Measurements from ENCODE around the gene GRIP1. TPM values are rescaled to one million over a fixed set of nuclear protein-coding genes. Genes with fewer than 3 reads are reported as not detected.

Gene GRIP1
- total and polyA plus RNA-seq, 2 of the 4 experiments (the other 2 are of a cell fraction): under 0.01 to 0.07 TPM

DNA sequence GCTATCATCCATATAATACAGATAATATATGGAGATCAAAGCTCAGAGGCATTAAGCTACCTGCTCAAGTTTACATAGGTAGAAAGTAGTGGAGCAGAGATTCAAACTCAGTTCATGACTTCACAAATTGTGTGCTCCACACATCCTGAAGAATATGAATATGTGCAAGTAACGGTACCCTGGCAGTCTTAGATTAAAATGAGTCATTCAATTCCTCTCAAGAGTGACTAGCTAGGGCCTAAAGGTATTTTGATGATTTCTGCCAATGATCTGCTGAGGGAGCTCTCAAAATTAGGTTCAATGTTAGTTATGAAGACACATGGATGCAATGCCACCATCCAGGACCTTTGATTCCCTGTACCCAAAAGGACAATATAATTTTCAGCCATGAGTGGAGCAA lies 58.9 kb downstream of the GRIP1 start:
- H2AFZ ChIP-seq (replicated peaks; ENCODE audit: low read length, poor library complexity): no peak overlapping the region
- intact Hi-C loops (cut with micrococcal nuclease): no loop called here
- no peak overlapping the region for H4K91ac ChIP-seq (ENCODE audit: insufficient read depth, low read depth, low read length)
- no peak overlapping the region for H3K4ac ChIP-seq (ENCODE audit: low read depth, low read length)
- dilution Hi-C loops (cut with HindIII; ENCODE audit: low sequenced_read_pairs, unreplicated experiment): no loop called here
- H3K9ac ChIP-seq (ENCODE audit: low read depth, low read length): no peak overlapping the region
- H3K18ac ChIP-seq (ENCODE audit: low read depth, low read length): no peak overlapping the region
- H3K4me1 ChIP-seq (ENCODE audit: control insufficient read depth, insufficient read depth, low read length): no peaks in the 10 kb centered on the region
- no peak overlapping the region for H3K4me3 ChIP-seq (ENCODE audit: insufficient read depth, low read depth, low read length)
- in situ Hi-C loops (cut with MboI; ENCODE audit: low sequenced_read_pairs): no loop called here
- no peak overlapping the region for H3K4me2 ChIP-seq (ENCODE audit: low read depth, low read length)
- H3K9me3 ChIP-seq (ENCODE audit: control insufficient read depth, insufficient read depth, low read length): no peaks in the 10 kb centered on the region
- ChIA-PET POLR2A (ENCODE audit: unreplicated experiment) (no interaction called here), CTCF (no interaction called here)
- no peaks in the 10 kb centered on the region for H3K27me3 ChIP-seq (ENCODE audit: control insufficient read depth, insufficient read depth, low read length)
- no peak overlapping the region for H3K27ac ChIP-seq (ENCODE audit: insufficient read depth, low read length)
- no TSS peak for BruUV-seq (replicated peaks)
- TF ChIP-seq BHLHE40 (IDR thresholded peaks at IDR 0.05; ENCODE audit: low read depth, low read length) (no peak), MXI1 (IDR thresholded peaks at IDR 0.05; ENCODE audit: borderline replicate concordance, low read depth, low read length) (no peak)
- no peak overlapping the region for H3K23ac ChIP-seq (ENCODE audit: low read depth, low read length)
- H4K8ac ChIP-seq (ENCODE audit: low read depth in 2 of 2, low read length in 2 of 2): no peak overlapping the region
- H3K14ac ChIP-seq (replicated peaks; ENCODE audit: low read depth, low read length): no peak overlapping the region
- H2AK9ac ChIP-seq (replicated peaks; ENCODE audit: low read depth, low read length, poor library complexity): no peak overlapping the region
- H2BK120ac ChIP-seq (ENCODE audit: low read depth, low read length): no peak overlapping the region
- WGBS, 2 experiments (ENCODE audit: extremely low coverage in 2 of 2, insufficient read length in 1 of 2): no CpG with 5 or more reads among the region's 1 CpG
- H2BK20ac ChIP-seq (ENCODE audit: low read depth, low read length): no peak overlapping the region
- H4K5ac ChIP-seq (ENCODE audit: low read depth, low read length): no peak overlapping the region
- DNase-seq: no peak
- no peaks in the 10 kb centered on the region for H3K36me3 ChIP-seq (ENCODE audit: control insufficient read depth, insufficient read depth, low read length)
- no peaks in the 10 kb centered on the region for H3K79me1 ChIP-seq (ENCODE audit: low read depth in 1 of 2, low read length in 2 of 2)
- ATAC-seq (ENCODE audit: low read depth): no peak
- H2BK5ac ChIP-seq (ENCODE audit: low read depth, low read length, poor library complexity, severe bottlenecking): no peak overlapping the region
- H4K20me1 ChIP-seq (ENCODE audit: insufficient read depth, low read length): no peaks in the 10 kb centered on the region
- H2BK15ac ChIP-seq (ENCODE audit: low read depth, low read length): no peak overlapping the region
- H3K56ac ChIP-seq (ENCODE audit: extremely low read depth, insufficient read depth, low read length): no peak overlapping the region
- no peak overlapping the region for H2AK5ac ChIP-seq (ENCODE audit: low read depth, low read length)
- H3K9me1 ChIP-seq (ENCODE audit: insufficient read depth, low read length): no peaks in the 10 kb centered on the region
